ENCODE measurements around the gene UBE2O. TPM values are rescaled to one million over a fixed set of nuclear protein-coding genes. Genes with fewer than 3 reads are reported as not detected.

Gene UBE2O
- total and polyA plus RNA-seq, 2 donors (not counting 3 experiments of a cell fraction or from before 2014, with no cell fraction given), result 13.9 to 34.1 TPM

GRCh38 chr17:76343106-76343505 is 109.8 kb downstream of the UBE2O start:
- H3K9ac ChIP-seq (replicated peaks; ENCODE audit: extremely low read depth, insufficient read depth, low read length), result no peak overlapping the region
- BruUV-seq (replicated peaks), result no TSS peak
- no peaks in the 10 kb centered on the region for H3K9me1 ChIP-seq (replicated peaks; ENCODE audit: control insufficient read depth, extremely low read depth, insufficient read depth, low read length)
- no peaks in the 10 kb centered on the region for H3K9me3 ChIP-seq (replicated peaks; ENCODE audit: control insufficient read depth, insufficient read depth, low read length)
- ChIA-PET POLR2A (no interaction called here), CTCF (no interaction called here)
- FAIRE-seq (no peak), DNase-seq (ENCODE audit: low read depth, low spot score) (no peak)
- dilution Hi-C loops (cut with MboI; ENCODE audit: extremely low pct_ligation_motif_present, low sequenced_read_pairs), result no loop called here
- H2AFZ ChIP-seq (ENCODE audit: low read depth, low read length), result no peak overlapping the region
- TF ChIP-seq POLR2AphosphoS5 (IDR thresholded peaks at IDR 0.05; ENCODE audit: insufficient read depth, low read depth, low read length), result no peak
- no peak for TF ChIP-seq EZH2 (IDR thresholded peaks at IDR 0.05; ENCODE audit: borderline replicate concordance, low read depth, low read length, severe bottlenecking)
- TF ChIP-seq GATA2 (IDR thresholded peaks at IDR 0.05; ENCODE audit: insufficient read depth, insufficient read length, low read depth, low read length), result no peak
- TF ChIP-seq MAX (IDR thresholded peaks at IDR 0.05; ENCODE audit: insufficient read depth, insufficient read length), result no peak
- TF ChIP-seq JUN (IDR thresholded peaks at IDR 0.05; ENCODE audit: borderline replicate concordance, insufficient read depth, insufficient read length, low read depth), result no peak
- TF ChIP-seq, protein P1, sequence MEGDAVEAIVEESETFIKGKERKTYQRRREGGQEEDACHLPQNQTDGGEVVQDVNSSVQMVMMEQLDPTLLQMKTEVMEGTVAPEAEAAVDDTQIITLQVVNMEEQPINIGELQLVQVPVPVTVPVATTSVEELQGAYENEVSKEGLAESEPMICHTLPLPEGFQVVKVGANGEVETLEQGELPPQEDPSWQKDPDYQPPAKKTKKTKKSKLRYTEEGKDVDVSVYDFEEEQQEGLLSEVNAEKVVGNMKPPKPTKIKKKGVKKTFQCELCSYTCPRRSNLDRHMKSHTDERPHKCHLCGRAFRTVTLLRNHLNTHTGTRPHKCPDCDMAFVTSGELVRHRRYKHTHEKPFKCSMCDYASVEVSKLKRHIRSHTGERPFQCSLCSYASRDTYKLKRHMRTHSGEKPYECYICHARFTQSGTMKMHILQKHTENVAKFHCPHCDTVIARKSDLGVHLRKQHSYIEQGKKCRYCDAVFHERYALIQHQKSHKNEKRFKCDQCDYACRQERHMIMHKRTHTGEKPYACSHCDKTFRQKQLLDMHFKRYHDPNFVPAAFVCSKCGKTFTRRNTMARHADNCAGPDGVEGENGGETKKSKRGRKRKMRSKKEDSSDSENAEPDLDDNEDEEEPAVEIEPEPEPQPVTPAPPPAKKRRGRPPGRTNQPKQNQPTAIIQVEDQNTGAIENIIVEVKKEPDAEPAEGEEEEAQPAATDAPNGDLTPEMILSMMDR (IDR thresholded peaks at IDR 0.05; ENCODE audit: extremely low read depth in 1 of 2, insufficient read depth in 1 of 2, low read depth in 1 of 2, low read length in 2 of 2), result no peak
- TF ChIP-seq MYC (IDR thresholded peaks at IDR 0.05; ENCODE audit: low read depth, low read length), result no peak
- no peak for TF ChIP-seq FOS (IDR thresholded peaks at IDR 0.05; ENCODE audit: borderline replicate concordance, insufficient read depth, low read length)
- no peak for TF ChIP-seq POLR2A (IDR thresholded peaks at IDR 0.05; ENCODE audit: low read depth, low read length)
- no peak overlapping the region for H3K4me2 ChIP-seq (ENCODE audit: insufficient read depth, low read length)
- peaks cover 3% of the 10 kb centered on the region for H3K79me2 ChIP-seq (ENCODE audit: control insufficient read depth, insufficient read depth, low read length)
- no peak overlapping the region for H3K4me3 ChIP-seq (replicated peaks in 1 of 3; ENCODE audit: insufficient read depth in 1 of 3, low read depth in 1 of 3, low read length in 3 of 3)
- no peaks in the 10 kb centered on the region for H4K20me1 ChIP-seq (replicated peaks; ENCODE audit: control insufficient read depth, extremely low read depth, insufficient read depth, low read length)
- H3K27ac ChIP-seq (ENCODE audit: insufficient read depth, low read depth, low read length), result no peak overlapping the region
- intact Hi-C loops (cut with micrococcal nuclease), result no loop called here
- no peaks in the 10 kb centered on the region for H3K27me3 ChIP-seq (ENCODE audit: control insufficient read depth in 2 of 2, insufficient read depth in 2 of 2, low read length in 2 of 2)
- H3K4me1 ChIP-seq (ENCODE audit: control insufficient read depth, extremely low read depth, insufficient read depth, low read length), result no peaks in the 10 kb centered on the region
- peaks cover 9 to 27% of the 10 kb centered on the region in 2 experiments for H3K36me3 ChIP-seq (ENCODE audit: control insufficient read depth in 2 of 2, extremely low read depth in 1 of 2, insufficient read depth in 2 of 2, low read length in 2 of 2)
